Mesenchymal stem cell (in vitro differentiated cells and primary cell): Measurements from ENCODE around the gene ZBTB12.

ENCODE experiments used
- DNase-seq: peaks from one replicate; pipeline ENCODE4 v3.0.0-alpha.2; 2013
- H2AFZ ChIP-seq: one replicate; pipeline ENCODE4 v1.6.1; 2013; ENCODE audit warnings: low read depth, mild to moderate bottlenecking, control low read depth, inconsistent platforms, low read length, moderate library complexity
- H2AK5ac ChIP-seq: 2 replicates; pipeline ENCODE4 v1.6.1; 2013; ENCODE audit warnings: low read length, moderate library complexity, mild to moderate bottlenecking, inconsistent platforms; ENCODE audit not compliant: severe bottlenecking
- H2BK120ac ChIP-seq: one replicate; pipeline ENCODE4 v1.6.1; 2013; ENCODE audit warnings: low read depth, mild to moderate bottlenecking, inconsistent platforms, low read length, moderate library complexity
- H2BK12ac ChIP-seq, 2 experiments: one replicate each; pipeline ENCODE4 v1.6.1; 2013; ENCODE audit warnings: inconsistent platforms in 2 of 2, low read length in 2 of 2, mild to moderate bottlenecking in 2 of 2, moderate library complexity in 2 of 2, control low read depth in 1 of 2
- H2BK15ac ChIP-seq: one replicate; pipeline ENCODE4 v1.6.1; 2013; ENCODE audit warnings: mild to moderate bottlenecking, low read depth, inconsistent platforms; ENCODE audit not compliant: poor library complexity, severe bottlenecking
- H2BK5ac ChIP-seq: 2 replicates; pipeline ENCODE4 v1.6.1; 2013; ENCODE audit warnings: low read depth, mild to moderate bottlenecking, low read length, control low read depth, inconsistent platforms; ENCODE audit not compliant: poor library complexity, severe bottlenecking
- H3K14ac ChIP-seq, 2 experiments: one replicate each; pipeline ENCODE4 v1.6.1; 2013; ENCODE audit warnings: inconsistent platforms in 2 of 2, low read length in 2 of 2, control low read depth in 1 of 2, mild to moderate bottlenecking in 1 of 2, moderate library complexity in 1 of 2
- H3K18ac ChIP-seq, 2 experiments: one replicate each; pipeline ENCODE4 v1.6.1; 2013; ENCODE audit warnings: inconsistent platforms in 2 of 2, low read length in 2 of 2, control low read depth in 1 of 2, low read depth in 1 of 2, mild to moderate bottlenecking in 1 of 2
- H3K23ac ChIP-seq, 2 experiments: one replicate each; pipeline ENCODE4 v1.6.1; 2013; ENCODE audit warnings: inconsistent platforms in 2 of 2, low read length in 2 of 2, mild to moderate bottlenecking in 2 of 2, moderate library complexity in 2 of 2, control low read depth in 1 of 2
- H3K27ac ChIP-seq: 2 replicates; pipeline ENCODE4 v1.5.1; 2013; ENCODE audit warnings: mild to moderate bottlenecking, moderate library complexity, low read length, control low read depth, inconsistent platforms; ENCODE audit not compliant: poor library complexity, severe bottlenecking
- H3K27me3 ChIP-seq, 2 experiments: 2 replicates each; pipeline versions ENCODE4 v1.6.1 to v1.7.0; 2013; ENCODE audit warnings: low read length in 2 of 2, mild to moderate bottlenecking in 2 of 2, moderate library complexity in 2 of 2, control low read depth in 1 of 2, inconsistent platforms in 1 of 2; ENCODE audit not compliant: control insufficient read depth in 1 of 2, insufficient read depth in 1 of 2
- H3K36me3 ChIP-seq, 2 experiments: 2 replicates each; pipeline versions ENCODE4 v1.6.1 to v1.7.0; 2013; ENCODE audit warnings: low read length in 2 of 2, control low read depth in 1 of 2, inconsistent platforms in 1 of 2, low read depth in 1 of 2, mild to moderate bottlenecking in 1 of 2; ENCODE audit not compliant: insufficient read depth in 2 of 2, control insufficient read depth in 1 of 2
- H3K4ac ChIP-seq, 2 experiments: one replicate each; pipeline ENCODE4 v1.6.1; 2013; ENCODE audit warnings: inconsistent platforms in 2 of 2, low read length in 2 of 2, mild to moderate bottlenecking in 2 of 2, moderate library complexity in 2 of 2, control low read depth in 1 of 2, low read depth in 1 of 2
- H3K4me1 ChIP-seq: 2 replicates; pipeline ENCODE4 v1.6.1; 2013; ENCODE audit warnings: low read depth, low read length, control low read depth; ENCODE audit not compliant: control insufficient read depth, insufficient read depth
- H3K4me2 ChIP-seq: 2 replicates; pipeline ENCODE4 v1.6.1; 2013; ENCODE audit warnings: low read length, mild to moderate bottlenecking, inconsistent platforms; ENCODE audit not compliant: poor library complexity, severe bottlenecking
- H3K4me3 ChIP-seq, 2 experiments: 2 replicates each; pipeline versions ENCODE4 v1.5.1 to v1.7.0; 2013; ENCODE audit warnings: low read length in 2 of 2, mild to moderate bottlenecking in 2 of 2, control low read depth in 1 of 2, low read depth in 1 of 2; ENCODE audit not compliant: insufficient read depth in 1 of 2
- H3K79me1 ChIP-seq: replicated peaks from 2 replicates; pipeline ENCODE4 v1.6.1; 2013; ENCODE audit warnings: mild to moderate bottlenecking, control low read depth, low read length, inconsistent platforms; ENCODE audit not compliant: poor library complexity, severe bottlenecking
- H3K9ac ChIP-seq: 2 replicates; pipeline ENCODE4 v1.7.0; 2013; ENCODE audit warnings: mild to moderate bottlenecking, low read length, moderate library complexity
- H3K9me3 ChIP-seq: 2 replicates; pipeline ENCODE4 v1.7.0; 2013; ENCODE audit warnings: mild to moderate bottlenecking, low read length; ENCODE audit not compliant: control insufficient read depth
- H4K8ac ChIP-seq: one replicate; pipeline ENCODE4 v1.6.1; 2013; ENCODE audit warnings: inconsistent platforms, mild to moderate bottlenecking, low read length, moderate library complexity
- H4K91ac ChIP-seq: one replicate; pipeline ENCODE4 v1.6.1; 2013; ENCODE audit warnings: mild to moderate bottlenecking, low read length, inconsistent platforms
- WGBS: methylation state at CpG from one replicate; pipeline ENCODE4 v1.1.7; 2013; ENCODE audit warnings: mixed read lengths; 5-methylcytosine and 5-hydroxymethylcytosine counted together

Gene ZBTB12

GRCh38 chr6:31930962-31931361 is 29.1 kb upstream of the ZBTB12 start:
- H2BK12ac ChIP-seq = no peak overlapping the region
- H3K9me3 ChIP-seq = no peaks in the 10 kb centered on the region
- no peak overlapping the region for H2BK15ac ChIP-seq
- no peak overlapping the region for H3K27ac ChIP-seq
- H3K36me3 ChIP-seq = no peaks in the 10 kb centered on the region
- 100% methylated on average over 1 of the region's 1 CpG for WGBS
- H3K27me3 ChIP-seq = peaks cover 0 to 29% of the 10 kb centered on the region in 2 experiments
- H3K9ac ChIP-seq = no peak overlapping the region
- H4K8ac ChIP-seq = no peak overlapping the region
- no peak overlapping the region for H4K91ac ChIP-seq
- no peak overlapping the region for H3K4me2 ChIP-seq
- H3K4ac ChIP-seq = no peak overlapping the region
- no peak overlapping the region for H3K23ac ChIP-seq
- H2BK5ac ChIP-seq = no peak overlapping the region
- H3K18ac ChIP-seq = no peak overlapping the region
- H2AK5ac ChIP-seq = no peak overlapping the region
- no peak for DNase-seq
- H2BK120ac ChIP-seq = no peak overlapping the region
- H3K4me3 ChIP-seq = no peak overlapping the region
- H2AFZ ChIP-seq = no peak overlapping the region
- H3K14ac ChIP-seq = no peak overlapping the region
- H3K79me1 ChIP-seq = no peaks in the 10 kb centered on the region
- H3K4me1 ChIP-seq = peaks cover 1% of the 10 kb centered on the region

- Histone ChIP-seq H3K4ac (no peak overlapping the region), H3K4me1 (peaks cover 1% of the 10 kb centered on the region), H3K27me3 (peaks cover 0 to 22% of the 10 kb centered on the region in 2 experiments), H3K23ac (no peak overlapping the region), H3K4me3 (peak overlapping the region in 1 of 2 experiments; percentile 80), H3K14ac (no peak overlapping the region), H3K18ac (no peak overlapping the region), H3K9me3 (no peaks in the 10 kb centered on the region), H2BK5ac (no peak overlapping the region), H3K4me2 (peak overlapping the region; percentile 21), H4K8ac (no peak overlapping the region), H3K27ac (no peak overlapping the region), H2BK120ac (no peak overlapping the region), H2AK5ac (no peak overlapping the region), H2BK12ac (no peak overlapping the region), H2AFZ (no peak overlapping the region), H3K79me1 (no peaks in the 10 kb centered on the region), H3K36me3 (no peaks in the 10 kb centered on the region), H2BK15ac (no peak overlapping the region), H3K9ac (no peak overlapping the region), H4K91ac (no peak overlapping the region)
- whole genome bisulfite sequencing = 91% methylated on average over 9 of the region's 9 CpGs
- no peak for DNase-seq
Observed at GRCh38 chr6:31928672-31928939, 26.7 kb upstream of the ZBTB12 start.

GRCh38 chr6:31927863-31928671 is 26.2 kb upstream of the ZBTB12 start:
- Histone ChIP-seq H3K23ac (no peak overlapping the region), H2AK5ac (no peak overlapping the region)
- WGBS = 88% methylated on average over 11 of the region's 11 CpGs

GRCh38 chr6:31927242-31927862 is 25.5 kb upstream of the ZBTB12 start, which contains the start of gene C2:
Gene C2 (plus strand): TSS chr6:31927717. CDS start chr6:31927753, 36 bp downstream.
- H2BK120ac ChIP-seq = no peak within 1 kb of the TSS
- H4K8ac ChIP-seq = no peak within 1 kb of the TSS
- no peak within 1 kb of the TSS for H3K27ac ChIP-seq
- 74% methylated on average over 10 of the region's 11 CpGs for WGBS
- no peak within 1 kb of the TSS for H3K14ac ChIP-seq
- H3K9me3 ChIP-seq = no peaks in the 10 kb centered on the region
- H3K36me3 ChIP-seq = no peaks in the 10 kb centered on the region
- no peak within 1 kb of the TSS for H3K4me2 ChIP-seq
- H3K79me1 ChIP-seq = no peaks in the 10 kb centered on the region
- peaks cover 1% of the 10 kb centered on the region for H3K4me1 ChIP-seq
- peak within 1 kb of the TSS in 1 of 2 experiments; percentile 80 for H3K4me3 ChIP-seq
- no peak within 1 kb of the TSS for H4K91ac ChIP-seq
- no peak within 1 kb of the TSS for H2BK15ac ChIP-seq
- no peak within 1 kb of the TSS for H2BK5ac ChIP-seq
- no peak within 1 kb of the TSS for H2AFZ ChIP-seq
- H2BK12ac ChIP-seq = no peak within 1 kb of the TSS
- H3K4ac ChIP-seq = no peak within 1 kb of the TSS
- H2AK5ac ChIP-seq = no peak within 1 kb of the TSS
- no peak within 1 kb of the TSS for H3K18ac ChIP-seq
- no peak for DNase-seq
- H3K9ac ChIP-seq = peak within 1 kb of the TSS; percentile 85
- H3K23ac ChIP-seq = no peak within 1 kb of the TSS
- peaks cover 0 to 15% of the 10 kb centered on the region in 2 experiments for H3K27me3 ChIP-seq

More at GRCh38 chr6:31927863-31928671, 26.2 kb upstream of the ZBTB12 start:
- H3K4me2 ChIP-seq = no peak overlapping the region
- no peaks in the 10 kb centered on the region for H3K36me3 ChIP-seq
- no peak overlapping the region for H2BK15ac ChIP-seq
- H3K27me3 ChIP-seq = peaks cover 0 to 17% of the 10 kb centered on the region in 2 experiments
- peaks cover 1% of the 10 kb centered on the region for H3K4me1 ChIP-seq
- H2BK12ac ChIP-seq = no peak overlapping the region
- H3K14ac ChIP-seq = no peak overlapping the region
- no peak overlapping the region for H3K18ac ChIP-seq
- DNase-seq = no peak
- peak overlapping the region; percentile 85 for H3K9ac ChIP-seq
- no peak overlapping the region for H2BK120ac ChIP-seq
- H3K4ac ChIP-seq = no peak overlapping the region
- no peak overlapping the region for H2BK5ac ChIP-seq
- H4K8ac ChIP-seq = no peak overlapping the region
- no peaks in the 10 kb centered on the region for H3K9me3 ChIP-seq
- no peak overlapping the region for H2AFZ ChIP-seq
- no peak overlapping the region for H3K27ac ChIP-seq
- H3K79me1 ChIP-seq = no peaks in the 10 kb centered on the region
- H4K91ac ChIP-seq = no peak overlapping the region
- peak overlapping the region in 1 of 2 experiments; percentile 80 for H3K4me3 ChIP-seq
